GM19023 (cell line): ENCODE measurements around the gene TEX47.

Source experiments
- ATAC-seq: cut with Tn5 transposase; IDR thresholded peaks from one replicate; pipeline ENCODE4 v1.9.1; 2021; ENCODE audit warnings: mild to moderate bottlenecking, moderate library complexity; ENCODE audit not compliant: unreplicated experiment

Gene TEX47

DNA sequence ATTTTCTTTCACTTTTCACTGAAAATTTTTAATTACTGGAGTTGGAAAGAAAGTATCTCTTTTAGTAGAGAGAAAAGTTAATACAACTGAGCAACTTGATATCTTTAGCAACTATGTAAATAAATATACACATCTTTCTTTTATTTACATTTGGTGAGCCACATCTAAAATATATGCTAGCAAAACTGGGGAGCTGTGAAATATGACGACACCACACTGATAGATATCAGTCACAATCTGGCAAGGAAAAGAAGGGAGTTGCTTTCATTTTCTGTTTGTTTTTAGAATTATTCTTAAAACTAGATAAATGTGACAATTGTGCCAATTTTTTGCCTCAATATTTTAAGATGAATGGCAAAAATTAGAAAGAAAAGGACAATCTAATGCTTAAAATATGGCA, 38.7 kb downstream of the TEX47 start:
- no peak for ATAC-seq

DNA sequence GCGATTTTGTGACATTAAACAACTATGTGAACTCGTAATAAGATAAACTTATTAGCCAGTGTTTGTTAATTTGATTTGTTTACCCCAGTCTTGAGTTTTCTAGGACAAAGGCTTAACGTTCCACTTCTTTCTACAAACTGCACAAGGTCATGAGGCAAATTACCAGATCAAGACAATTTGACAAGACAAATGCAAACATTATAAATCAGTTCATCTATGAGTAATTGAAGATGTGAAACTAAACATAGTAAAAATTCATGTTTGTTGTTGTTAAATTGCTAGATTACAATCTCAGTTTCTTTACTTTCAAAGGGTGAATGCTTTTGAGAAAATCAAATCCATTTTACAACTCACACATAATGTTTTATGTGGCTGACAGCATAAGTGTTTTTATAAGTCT, 49.4 kb downstream of the TEX47 start:
- no peak for ATAC-seq
